Keratinocyte (primary cell): ENCODE measurements around the gene TUBB. TPM values are rescaled to one million over a fixed set of nuclear protein-coding genes. Genes with fewer than 3 reads are reported as not detected.
A peak's percentile ranks its signal among the peaks of the same experiment; 100 is the strongest.

Experiments
- DNase-seq: peaks from one replicate; pipeline ENCODE4 v3.0.0-alpha.2; 2011; ENCODE audit warnings: low read depth, missing footprints, low spot score
- FAIRE-seq: peaks from 2 replicates; lab custom pipeline; 2011; peaks lifted over from hg19 to GRCh38; lab: Jason Lieb, UNC
- H2AFZ ChIP-seq: 2 replicates; pipeline ENCODE4 v1.6.0; 2012; ENCODE audit warnings: low read length, control low read depth, inconsistent platforms; ENCODE audit not compliant: control insufficient read depth
- H3K27ac ChIP-seq: 2 replicates; pipeline ENCODE4 v1.5.1; 2011; ENCODE audit warnings: low read length; ENCODE audit not compliant: control insufficient read depth, insufficient read depth
- H3K27me3 ChIP-seq: 3 replicates; pipeline ENCODE4 v1.6.0; 2011; ENCODE audit warnings: low read length; ENCODE audit not compliant: control insufficient read depth, insufficient read depth; ENCODE audit errors: extremely low read depth
- H3K36me3 ChIP-seq, 2 experiments: 2 replicates in 1 of 2; 3 replicates in 1 of 2; pipeline ENCODE4 v1.5.1; 2011; ENCODE audit warnings: low read length in 2 of 2, mild to moderate bottlenecking in 1 of 2; ENCODE audit not compliant: control insufficient read depth in 2 of 2, insufficient read depth in 2 of 2; ENCODE audit errors: extremely low read depth in 1 of 2
- H3K4me1 ChIP-seq: 3 replicates; pipeline ENCODE4 v1.5.1; 2011; ENCODE audit warnings: low read length; ENCODE audit not compliant: control insufficient read depth, insufficient read depth; ENCODE audit errors: extremely low read depth
- H3K4me2 ChIP-seq: 3 replicates; pipeline ENCODE4 v1.6.0; 2011; ENCODE audit warnings: low read depth, low read length; ENCODE audit not compliant: control insufficient read depth, insufficient read depth; ENCODE audit errors: extremely low read depth
- H3K4me3 ChIP-seq, 3 experiments: fragments of 200-600 bp in 1 of 3; sonication (generic) in 1 of 3; 2 replicates in 2 of 3; 3 replicates in 1 of 3; pipeline ENCODE4 v1.5.1; 2011 to 2016; ENCODE audit warnings: low read length in 3 of 3, mild to moderate bottlenecking in 3 of 3, control low read depth in 2 of 3, inconsistent platforms in 1 of 3, low read depth in 1 of 3, mixed read lengths in 1 of 3, mixed run types in 1 of 3, moderate library complexity in 1 of 3; ENCODE audit not compliant: control insufficient read depth in 2 of 3, insufficient read depth in 2 of 3; ENCODE audit errors: extremely low read depth in 1 of 3
- H3K79me2 ChIP-seq: 2 replicates; pipeline ENCODE4 v1.6.0; 2012; ENCODE audit warnings: low read length; ENCODE audit not compliant: control insufficient read depth, insufficient read depth
- H3K9ac ChIP-seq: 3 replicates; pipeline ENCODE4 v1.6.0; 2011; ENCODE audit warnings: low read length; ENCODE audit not compliant: control insufficient read depth, insufficient read depth; ENCODE audit errors: extremely low read depth
- H3K9me1 ChIP-seq: 3 replicates; pipeline ENCODE4 v1.6.0; 2011; ENCODE audit warnings: low read length; ENCODE audit not compliant: control insufficient read depth, insufficient read depth; ENCODE audit errors: extremely low read depth
- H3K9me3 ChIP-seq: 2 replicates; pipeline ENCODE4 v1.5.1; 2012; ENCODE audit warnings: low read depth, low read length; ENCODE audit not compliant: control insufficient read depth
- H4K20me1 ChIP-seq: 3 replicates; pipeline ENCODE4 v1.6.0; 2011; ENCODE audit warnings: low read length; ENCODE audit not compliant: control insufficient read depth, insufficient read depth; ENCODE audit errors: extremely low read depth
- EZH2 ChIP-seq: IDR thresholded peaks from one replicate; pipeline ENCODE4 v1.6.1; 2012; ENCODE audit warnings: inconsistent platforms, mild to moderate bottlenecking, low read length, moderate library complexity
- dilution Hi-C: fragments of 300-500 bp; cut with MboI; formaldehyde crosslinking; loops from one replicate; pipeline ENCODE4 v1.7.0; 2020; ENCODE audit warnings: low sequenced_read_pairs; ENCODE audit not compliant: extremely low pct_ligation_motif_present
- polyA plus RNA-seq, 5 experiments: library from polyadenylated mRNA; depleted of rRNA in 3 of 5; stranded (reverse) in 3 of 5; stranded (forward) in 1 of 5; unstranded in 1 of 5; fragments of >200 nt; gene quantifications; 1 replicate in 1 of 5; 2 replicates in 3 of 5; 3 replicates in 1 of 5; pipeline versions ENCODE4 v1.2.1 to v1.2.3, GENCODE V29; 2011 to 2012; ENCODE audit warnings: missing spikeins in 2 of 5, low read depth in 1 of 5, low replicate concordance in 1 of 5
- TF ChIP-seq, protein P1 (sequence below), 3 experiments: IDR thresholded peaks in 1 of 3; conservative IDR thresholded peaks in 1 of 3; optimal IDR thresholded peaks in 1 of 3; 2 replicates in 2 of 3; 3 replicates in 1 of 3; pipeline versions ENCODE3 to v1.5.1; 2011; ENCODE audit warnings: low read length in 3 of 3, mild to moderate bottlenecking in 3 of 3, moderate library complexity in 2 of 3, control low read depth in 1 of 3, inconsistent platforms in 1 of 3; ENCODE audit not compliant: insufficient read depth in 2 of 3; ENCODE audit errors: extremely low read depth in 1 of 3

Gene TUBB
- polyA plus RNA-seq, 1 donor (not counting 4 experiments of a cell fraction or from before 2014, with no cell fraction given) = 1,159 TPM

DNA sequence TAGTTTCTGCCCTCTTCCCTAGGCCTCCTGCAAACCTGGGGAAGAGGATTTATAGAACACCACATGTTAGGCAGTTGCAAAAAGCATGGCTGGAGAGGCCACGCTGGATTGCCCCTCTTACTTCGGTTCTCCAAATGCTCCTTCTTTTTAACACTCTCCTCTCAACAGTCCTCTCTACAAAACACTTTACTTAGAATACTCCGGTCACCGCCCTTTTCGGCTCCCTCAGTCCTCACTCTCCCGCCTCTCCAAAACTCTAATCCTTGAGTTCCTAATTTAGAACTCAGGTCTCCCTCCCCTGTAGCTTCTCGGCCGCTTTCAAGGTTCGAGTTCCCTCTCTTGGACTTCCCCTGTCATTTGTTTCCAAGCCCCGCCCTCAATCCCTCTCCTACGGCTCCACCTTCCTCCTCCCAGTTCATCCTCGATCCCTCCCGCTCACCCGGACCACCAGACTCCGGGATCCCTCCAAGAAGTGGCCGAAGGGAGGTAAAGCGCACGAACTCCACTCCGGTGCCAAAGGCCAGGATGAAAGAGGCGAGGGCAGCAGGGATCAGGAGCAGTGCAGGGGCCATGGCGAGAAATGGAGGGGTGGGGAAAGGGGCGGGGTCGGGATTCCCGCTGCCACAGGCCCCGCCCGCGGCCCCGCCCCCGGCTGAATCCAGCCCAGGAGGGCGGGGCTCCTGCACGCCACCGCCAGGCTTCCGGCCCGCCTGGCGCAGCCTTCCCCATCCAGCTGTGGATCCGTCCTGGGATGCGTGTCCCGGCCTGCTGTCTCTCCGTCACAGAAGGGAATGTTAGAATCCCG is 29.5 kb upstream of the TUBB start, which contains the start of gene NRM:
Gene NRM, minus strand, starts transcription at position 582 of the 805 bp plus-strand sequence. Its CDS starts 10 bp downstream, at position 572.
- Histone ChIP-seq H3K4me3 (peak within 1 kb of the TSS; percentile 45 to 93 (median 91)), H3K79me2 (peaks cover 36% of the 10 kb centered on the region), H3K27ac (peak within 1 kb of the TSS; percentile 72), H3K27me3 (no peaks in the 10 kb centered on the region), H3K4me1 (peaks cover 40% of the 10 kb centered on the region), H3K9ac (peak within 1 kb of the TSS; percentile 85), H3K4me2 (peak within 1 kb of the TSS; percentile 98), H3K9me1 (no peaks in the 10 kb centered on the region), H3K9me3 (no peaks in the 10 kb centered on the region), H3K36me3 (peaks cover 0 to 5% of the 10 kb centered on the region in 2 experiments), H4K20me1 (no peaks in the 10 kb centered on the region), H2AFZ (peak within 1 kb of the TSS; percentile 100)
- dilution Hi-C loops = no loop called here
- TF ChIP-seq, protein P1, sequence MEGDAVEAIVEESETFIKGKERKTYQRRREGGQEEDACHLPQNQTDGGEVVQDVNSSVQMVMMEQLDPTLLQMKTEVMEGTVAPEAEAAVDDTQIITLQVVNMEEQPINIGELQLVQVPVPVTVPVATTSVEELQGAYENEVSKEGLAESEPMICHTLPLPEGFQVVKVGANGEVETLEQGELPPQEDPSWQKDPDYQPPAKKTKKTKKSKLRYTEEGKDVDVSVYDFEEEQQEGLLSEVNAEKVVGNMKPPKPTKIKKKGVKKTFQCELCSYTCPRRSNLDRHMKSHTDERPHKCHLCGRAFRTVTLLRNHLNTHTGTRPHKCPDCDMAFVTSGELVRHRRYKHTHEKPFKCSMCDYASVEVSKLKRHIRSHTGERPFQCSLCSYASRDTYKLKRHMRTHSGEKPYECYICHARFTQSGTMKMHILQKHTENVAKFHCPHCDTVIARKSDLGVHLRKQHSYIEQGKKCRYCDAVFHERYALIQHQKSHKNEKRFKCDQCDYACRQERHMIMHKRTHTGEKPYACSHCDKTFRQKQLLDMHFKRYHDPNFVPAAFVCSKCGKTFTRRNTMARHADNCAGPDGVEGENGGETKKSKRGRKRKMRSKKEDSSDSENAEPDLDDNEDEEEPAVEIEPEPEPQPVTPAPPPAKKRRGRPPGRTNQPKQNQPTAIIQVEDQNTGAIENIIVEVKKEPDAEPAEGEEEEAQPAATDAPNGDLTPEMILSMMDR (optimal IDR thresholded peaks at IDR 0.05 in 1 of 3, IDR thresholded peaks at IDR 0.05 in 1 of 3, conservative IDR thresholded peaks at IDR 0.05 in 1 of 3; ENCODE audit: extremely low read depth in 1 of 3, insufficient read depth in 2 of 3, low read length in 3 of 3) = no peak
- TF ChIP-seq EZH2 = no peak
- peak; percentile 48 for FAIRE-seq
- DNase-seq = no peak

DNA sequence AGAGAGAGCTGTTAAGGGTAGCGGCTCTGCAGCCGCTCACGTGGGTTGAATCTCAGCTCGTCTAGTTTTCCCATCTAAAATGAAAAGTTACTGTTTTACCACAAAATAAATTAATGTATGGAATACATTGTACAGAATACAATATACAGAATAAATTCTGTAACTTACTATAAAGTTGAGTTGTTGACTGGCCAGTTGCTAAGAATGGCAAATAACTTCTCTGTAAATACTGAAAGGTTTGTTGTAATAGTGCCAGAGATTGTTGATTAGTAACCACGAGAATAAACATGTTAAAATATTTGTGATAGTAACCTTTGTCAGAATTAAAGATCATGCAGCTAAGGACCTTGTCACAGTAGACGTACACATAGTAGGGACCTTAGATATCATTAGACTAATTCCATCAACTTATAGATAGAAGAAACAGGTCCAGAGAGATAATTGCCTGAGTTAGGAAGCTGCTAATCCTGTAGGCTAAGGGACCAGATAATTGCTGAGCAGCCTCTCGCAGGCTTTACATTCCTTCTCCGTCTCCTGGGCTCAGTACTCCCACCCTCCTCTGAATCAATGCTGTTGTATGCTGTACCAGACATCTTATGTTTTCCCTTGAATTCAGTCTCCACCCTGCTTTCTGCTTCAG is 28.8 kb upstream of the TUBB start:
- H3K9me1 ChIP-seq = no peaks in the 10 kb centered on the region
- H4K20me1 ChIP-seq = no peaks in the 10 kb centered on the region
- DNase-seq (no peak), FAIRE-seq (no peak)
- H3K27me3 ChIP-seq = no peaks in the 10 kb centered on the region
- peak overlapping the region; percentile 72 for H3K27ac ChIP-seq
- peak overlapping the region; percentile 45 for H2AFZ ChIP-seq
- dilution Hi-C loops = no loop called here
- H3K4me3 ChIP-seq = peak overlapping the region in 2 of 3 experiments; percentile 2 to 9
- peaks cover 0 to 5% of the 10 kb centered on the region in 2 experiments for H3K36me3 ChIP-seq
- TF ChIP-seq, protein P1 (optimal IDR thresholded peaks at IDR 0.05 in 1 of 3, IDR thresholded peaks at IDR 0.05 in 1 of 3, conservative IDR thresholded peaks at IDR 0.05 in 1 of 3; ENCODE audit: extremely low read depth in 1 of 3, insufficient read depth in 2 of 3, low read length in 3 of 3) = no peak
- no peak for TF ChIP-seq EZH2
- H3K4me2 ChIP-seq = peak overlapping the region; percentile 75
- H3K9me3 ChIP-seq = no peaks in the 10 kb centered on the region
- H3K9ac ChIP-seq = peak overlapping the region; percentile 29
- peaks cover 40% of the 10 kb centered on the region for H3K4me1 ChIP-seq
- peaks cover 28% of the 10 kb centered on the region for H3K79me2 ChIP-seq
